GM19238 (cell line): ENCODE data around the gene NLGN1.
"Not testable (repeated sequence)": the region's sequence is repeated elsewhere in the genome, so short reads cannot be mapped to it uniquely, and the experiment has no call there.

ENCODE experiments used
- DNase-seq: peaks from one replicate; pipeline ENCODE4 v3.0.0; 2011; ENCODE audit warnings: low spot score; ENCODE audit not compliant: insufficient read length

NLGN1 gene

DNA sequence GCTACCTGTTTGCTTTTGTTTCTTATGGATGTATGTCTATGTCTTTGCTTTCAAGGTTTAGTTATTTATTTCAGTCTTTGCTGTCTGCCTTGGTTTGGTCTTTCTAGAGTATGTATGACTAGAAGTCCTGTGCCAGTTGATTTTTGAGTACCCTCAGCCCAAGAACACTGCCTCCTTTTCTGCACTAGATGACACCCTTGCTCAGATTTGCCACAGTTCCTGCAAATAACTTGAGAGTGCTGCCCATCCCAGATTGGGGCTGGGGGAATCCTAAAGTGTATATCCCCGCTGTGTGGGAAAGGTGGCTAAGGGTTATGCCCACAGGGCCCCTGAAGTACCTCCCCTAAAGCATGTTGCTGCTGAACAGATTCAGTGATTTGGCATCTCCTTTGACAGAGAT is 32.0 kb downstream of the NLGN1 start:
- no peak for DNase-seq

DNA sequence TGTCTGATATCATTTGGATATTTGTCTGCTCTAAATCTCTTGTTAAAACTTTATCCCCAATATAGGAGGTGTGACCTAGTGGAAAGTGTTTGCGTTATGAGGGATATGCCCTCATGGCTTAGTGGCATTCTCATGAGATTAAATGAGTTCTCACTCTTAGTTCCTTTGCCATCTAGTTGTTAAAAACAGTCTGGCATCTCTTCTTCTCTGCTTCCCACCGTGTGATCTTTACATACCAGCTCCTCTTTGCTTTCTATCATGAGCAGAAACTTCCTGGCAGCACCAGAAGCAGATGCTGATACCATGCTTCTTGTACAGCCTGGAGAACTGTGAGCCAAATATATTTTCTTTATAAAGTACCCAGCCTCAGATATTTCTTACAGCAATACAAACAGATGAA is 33.0 kb downstream of the NLGN1 start:
- no peak for DNase-seq

DNA sequence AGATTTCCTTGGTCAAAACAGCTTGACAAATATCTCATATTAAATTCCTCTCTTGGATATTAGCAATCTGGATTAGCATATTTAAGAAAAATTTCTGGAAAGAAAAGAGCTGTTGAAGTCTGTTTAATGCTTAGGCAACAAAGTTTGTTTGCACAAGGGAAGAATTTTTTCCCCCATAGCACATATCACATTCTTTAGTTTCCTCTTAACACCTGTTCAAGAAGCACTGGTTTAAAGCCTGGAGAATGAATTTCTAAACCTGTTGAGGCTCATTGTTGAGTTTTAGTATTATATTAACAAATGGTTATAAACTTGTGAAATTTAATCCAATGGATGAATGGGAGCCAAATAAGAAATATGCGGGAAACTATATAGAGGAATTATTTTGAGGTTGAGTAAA is 41.5 kb downstream of the NLGN1 start:
- no peak for DNase-seq

DNA sequence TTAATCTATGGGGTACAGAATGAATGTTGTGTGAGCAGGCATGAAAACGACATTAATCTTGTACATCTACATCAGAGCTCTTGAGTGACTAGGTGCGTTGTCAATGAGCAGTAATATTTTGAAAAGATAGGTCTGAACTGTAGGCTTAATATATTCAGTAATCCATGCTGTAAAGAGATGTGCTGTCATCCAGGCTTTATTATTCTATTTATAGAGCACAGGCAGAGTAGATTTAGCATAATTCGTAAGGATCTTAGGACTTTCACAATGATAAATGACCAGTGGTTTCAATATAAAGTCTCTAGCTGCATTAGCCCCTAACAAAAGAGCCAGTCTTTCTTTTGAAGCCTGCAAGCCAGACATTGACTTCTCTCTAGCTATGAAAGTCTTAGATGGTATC is 43.0 kb downstream of the NLGN1 start:
- DNase-seq, result no peak

DNA sequence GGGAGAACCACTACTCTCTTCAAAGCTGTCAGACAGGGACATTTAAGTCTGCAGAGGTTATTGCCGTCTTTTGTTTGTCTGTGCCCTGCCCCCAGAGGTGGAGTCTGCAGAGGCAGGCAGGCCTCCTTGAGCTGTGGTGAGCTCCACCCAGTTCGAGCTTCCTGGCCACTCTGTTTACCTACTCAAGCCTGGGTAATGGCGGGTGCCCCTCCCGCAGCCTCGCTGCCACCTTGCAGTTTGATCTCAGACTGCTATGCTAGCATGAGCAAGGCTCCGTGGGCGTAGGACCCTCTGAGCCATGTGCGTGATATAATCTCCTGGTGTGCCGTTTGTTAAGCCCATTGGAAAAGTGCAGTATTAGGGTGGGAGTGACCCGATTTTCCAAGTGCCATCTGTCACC is 54.0 kb downstream of the NLGN1 start:
- DNase-seq, result not testable (repeated sequence)

DNA sequence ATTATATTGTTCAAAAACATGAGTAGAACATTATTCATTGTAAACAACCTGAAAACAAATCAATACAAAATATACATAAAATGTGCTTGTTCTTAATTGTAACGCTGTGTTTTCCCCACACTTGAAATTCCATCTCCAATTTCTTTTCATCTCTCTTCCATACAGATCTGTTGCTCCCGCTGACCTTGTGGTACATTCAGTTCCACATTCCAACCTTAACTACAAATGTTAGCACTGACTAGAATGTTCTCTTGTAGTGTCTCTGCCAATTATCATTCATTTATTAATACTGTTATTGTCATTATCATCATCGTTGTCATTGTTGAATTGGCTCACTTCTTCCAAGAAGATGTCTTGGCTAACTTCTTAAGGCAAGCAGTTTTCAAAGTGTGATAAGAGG is 65.7 kb downstream of the NLGN1 start:
- DNase-seq, result no peak

DNA sequence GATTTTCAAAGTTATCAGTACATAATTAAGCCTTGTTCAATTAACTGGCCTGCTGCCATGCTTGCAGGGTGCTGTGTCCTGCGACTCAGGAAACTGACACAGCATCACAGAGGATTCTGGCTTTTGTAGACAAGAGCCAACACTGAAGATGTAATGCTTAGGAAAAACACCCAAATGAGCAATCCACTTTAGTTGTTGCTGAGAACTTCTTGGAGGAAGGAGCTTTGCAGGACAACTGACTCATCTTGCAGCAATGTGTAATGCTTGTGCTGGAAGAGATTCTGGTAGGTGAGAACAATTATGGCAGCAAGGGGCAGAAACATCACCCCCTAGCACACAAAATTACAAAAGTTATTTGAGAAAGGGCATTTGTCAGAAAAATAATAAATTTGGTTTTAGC is 67.6 kb downstream of the NLGN1 start:
- no peak for DNase-seq

DNA sequence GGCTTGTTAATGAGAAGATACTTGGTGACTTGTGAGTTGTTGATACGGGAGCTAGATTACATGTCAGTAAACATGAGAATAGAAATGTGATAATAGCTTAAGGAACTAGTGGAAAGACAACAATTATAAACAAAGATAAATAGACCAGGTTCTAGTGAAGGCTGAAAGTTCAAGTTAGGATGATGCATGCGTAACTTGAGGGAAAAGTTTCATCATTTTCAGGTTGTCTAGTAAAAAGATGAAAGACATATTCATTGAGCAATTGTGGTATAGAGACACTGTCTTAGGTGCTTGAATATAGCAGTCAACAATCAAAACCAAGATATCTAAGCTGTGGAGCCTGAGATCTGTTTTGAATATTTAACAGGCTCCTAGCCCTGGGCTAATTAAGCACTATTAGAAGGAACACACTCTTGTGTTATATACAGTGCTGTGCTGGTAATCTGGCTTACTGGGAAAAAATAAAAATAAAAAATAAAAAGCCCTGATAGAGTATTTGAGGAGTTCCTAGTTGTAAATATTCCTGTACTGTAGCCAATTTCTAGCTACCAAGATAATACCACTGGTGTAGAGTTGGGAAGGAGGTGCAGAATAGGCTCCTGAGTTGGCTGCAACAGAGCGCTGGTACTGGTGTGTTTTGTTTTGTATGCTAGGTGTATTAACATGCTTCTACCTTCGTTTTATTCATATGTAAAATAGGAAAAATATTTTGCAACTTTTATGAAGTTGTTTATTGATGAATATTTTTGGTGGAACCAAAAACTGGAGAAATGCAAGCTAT is 68.5 kb downstream of the NLGN1 start:
- no peak for DNase-seq

DNA sequence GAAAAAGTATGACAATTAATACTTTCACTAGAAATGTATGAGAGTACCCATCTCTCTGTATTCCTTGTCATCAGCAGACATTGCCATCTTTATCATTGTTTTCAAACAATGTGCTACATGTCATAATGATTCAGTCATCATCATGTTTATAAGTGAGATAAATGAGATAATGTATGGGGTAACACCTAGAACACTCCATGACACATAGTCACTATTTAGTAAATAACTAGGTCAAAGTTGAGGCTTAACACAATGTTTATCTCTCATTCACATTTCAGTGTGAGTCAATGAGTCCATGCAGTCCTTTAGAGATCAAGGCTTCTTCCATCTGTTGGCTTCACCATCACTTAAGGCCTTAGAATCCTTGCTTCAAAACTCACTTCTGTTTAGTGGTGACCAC is 70.0 kb downstream of the NLGN1 start:
- DNase-seq, result no peak

DNA sequence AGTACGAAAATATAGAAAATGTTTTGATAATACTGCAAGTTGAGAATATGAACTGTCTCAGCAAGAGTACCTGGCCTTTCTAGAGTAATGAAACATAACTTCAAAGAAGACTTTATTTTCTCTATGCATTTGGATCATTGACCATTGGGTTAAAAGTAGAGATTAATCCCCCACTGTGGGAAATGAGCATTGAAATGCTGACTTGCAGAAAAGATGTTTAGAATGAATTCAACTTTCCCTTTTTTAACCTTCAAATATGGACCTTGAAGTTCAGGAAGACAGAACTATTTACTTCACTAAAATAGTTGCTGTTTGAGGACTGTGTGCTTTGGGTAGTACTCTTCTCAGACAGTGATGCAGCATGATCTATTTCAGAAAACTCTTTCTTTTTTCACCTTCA is 75.7 kb downstream of the NLGN1 start:
- no peak for DNase-seq

DNA sequence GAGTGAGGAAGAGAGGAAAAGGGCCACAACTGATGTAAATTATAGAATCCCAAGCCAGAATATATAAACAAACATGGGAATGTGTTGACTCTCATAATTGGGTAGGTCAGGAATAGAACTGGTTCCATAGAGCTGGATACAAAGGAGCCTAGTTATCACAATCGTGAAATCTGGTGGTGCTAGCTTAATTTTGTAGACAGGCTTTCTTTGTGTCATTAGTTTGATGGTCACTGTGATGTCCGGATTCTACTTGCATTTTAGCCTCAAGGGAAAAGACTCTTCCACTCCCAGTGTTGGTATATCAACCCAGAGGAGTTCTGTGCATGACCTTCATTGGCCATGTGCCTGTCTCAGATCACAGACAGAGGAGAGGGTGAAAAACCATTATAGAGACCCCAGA is 81.8 kb downstream of the NLGN1 start:
- DNase-seq, result no peak

DNA sequence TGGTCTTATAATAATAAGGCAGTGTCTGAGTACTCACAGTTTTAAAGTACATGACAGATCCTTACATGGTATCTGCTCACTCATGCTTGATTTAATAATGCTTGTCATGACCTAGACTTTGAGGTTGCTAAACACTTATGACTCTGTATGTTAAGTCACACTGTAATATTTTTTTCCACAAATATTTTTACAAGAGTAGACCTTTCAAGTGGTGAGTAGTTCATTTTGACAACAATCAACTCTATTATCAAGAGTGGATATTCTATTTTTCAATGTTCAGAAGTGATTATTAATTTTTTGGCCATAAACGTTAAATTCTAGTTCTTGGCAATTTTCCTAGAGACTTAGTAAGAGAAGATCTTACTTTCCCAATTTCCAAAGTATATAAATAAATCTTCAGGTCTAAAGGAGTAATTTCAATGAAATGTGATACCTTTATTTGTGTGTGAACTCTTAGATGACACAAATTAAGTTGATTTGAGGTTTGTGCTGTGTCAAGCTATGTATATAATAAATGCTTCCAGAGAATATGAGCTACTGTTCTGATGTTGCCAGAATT is 104.5 kb downstream of the NLGN1 start:
- DNase-seq, result no peak

DNA sequence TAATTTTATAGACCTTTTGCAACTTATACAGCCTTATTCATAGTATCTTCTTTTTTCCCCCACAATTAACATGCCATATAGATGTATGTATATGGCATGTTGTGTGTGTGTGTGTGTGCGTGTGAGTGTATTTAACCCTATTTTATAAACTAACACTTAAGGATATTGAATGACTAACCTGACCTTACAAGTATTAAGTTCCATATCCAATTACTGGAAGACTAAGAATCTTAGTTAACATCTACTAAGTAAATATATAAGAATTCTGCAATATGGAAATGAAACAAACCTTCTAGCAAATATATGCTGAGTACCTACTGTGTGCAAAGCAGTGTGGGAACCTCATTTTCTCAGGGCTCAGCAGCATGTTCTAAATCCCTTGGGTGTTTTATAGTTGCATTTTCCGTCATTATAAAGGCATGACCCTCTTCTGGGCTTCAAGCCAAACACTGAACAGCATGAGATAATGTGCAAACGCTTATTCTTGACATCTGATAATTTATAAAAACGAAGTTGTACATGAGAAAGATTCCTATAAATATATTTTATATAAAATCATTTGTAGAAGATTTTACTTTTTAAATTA is 105.5 kb downstream of the NLGN1 start:
- no peak for DNase-seq

DNA sequence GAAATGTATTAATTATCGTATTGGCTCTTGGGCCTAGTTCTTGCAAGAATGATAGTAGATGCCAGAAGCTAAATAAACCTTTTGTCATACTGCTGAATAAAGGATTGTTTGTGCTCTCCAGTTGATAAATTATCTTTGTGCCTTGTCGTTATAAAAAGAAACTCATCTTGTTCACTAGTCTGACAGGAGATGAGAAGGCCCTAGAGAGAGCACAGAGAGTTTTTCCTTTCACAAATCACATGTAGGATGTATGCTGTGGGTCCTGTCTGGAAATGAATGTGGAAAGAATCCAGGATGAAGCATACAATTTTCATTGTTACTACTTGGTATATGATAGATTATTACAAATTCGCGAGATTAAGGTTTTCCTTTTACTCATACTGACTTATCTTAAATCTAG is 113.0 kb downstream of the NLGN1 start:
- DNase-seq, result no peak

DNA sequence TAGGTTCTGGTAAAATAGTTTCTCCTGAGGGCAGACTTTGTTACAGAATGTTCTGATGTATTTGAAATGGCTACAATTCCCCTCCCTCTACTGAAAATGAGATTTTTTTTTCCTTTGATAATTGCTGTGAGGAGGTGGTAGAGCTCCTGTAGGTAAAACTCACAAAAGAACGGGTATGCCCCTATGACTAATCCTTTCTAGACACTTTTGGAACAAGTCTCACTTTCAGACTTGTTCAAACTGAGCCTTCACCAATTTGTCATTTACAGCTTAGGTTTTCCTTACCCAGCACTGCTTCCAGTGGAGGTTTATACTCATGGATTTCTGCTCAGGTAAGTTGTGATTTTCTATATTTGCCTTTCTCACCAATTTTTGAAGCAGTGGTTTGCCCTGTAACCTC is 115.6 kb downstream of the NLGN1 start:
- no peak for DNase-seq

DNA sequence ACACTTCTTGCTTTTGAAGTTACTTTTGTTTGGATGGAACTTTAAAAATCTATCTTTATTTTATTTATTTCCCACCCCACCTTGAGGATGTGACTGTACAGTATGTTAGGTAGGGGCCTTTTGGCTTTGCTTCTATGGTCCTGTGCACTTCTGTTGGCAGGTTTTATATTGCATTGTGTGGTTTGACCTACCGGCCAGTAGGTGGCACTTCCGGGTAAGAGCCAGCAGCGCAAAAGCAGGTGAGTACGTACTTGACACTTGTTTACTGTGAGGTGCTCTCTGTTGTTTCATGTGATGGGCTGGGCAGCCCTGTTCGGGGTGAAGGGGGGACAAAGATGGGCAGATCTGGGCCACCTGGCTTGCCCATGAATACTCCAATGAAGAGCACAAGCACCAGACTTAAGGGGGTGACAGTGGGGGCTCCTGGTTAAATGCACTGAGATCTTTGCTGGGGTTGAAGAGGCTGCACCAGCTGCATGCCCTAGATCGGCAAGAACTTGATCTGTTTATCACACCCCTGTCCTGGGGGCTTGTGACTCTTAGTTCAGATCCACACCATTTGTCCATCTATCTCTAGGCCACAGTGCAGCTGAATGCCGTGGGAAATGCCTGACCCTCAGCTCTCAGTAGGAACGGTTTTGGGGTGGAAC is 131.6 kb downstream of the NLGN1 start:
- DNase-seq, result no peak

DNA sequence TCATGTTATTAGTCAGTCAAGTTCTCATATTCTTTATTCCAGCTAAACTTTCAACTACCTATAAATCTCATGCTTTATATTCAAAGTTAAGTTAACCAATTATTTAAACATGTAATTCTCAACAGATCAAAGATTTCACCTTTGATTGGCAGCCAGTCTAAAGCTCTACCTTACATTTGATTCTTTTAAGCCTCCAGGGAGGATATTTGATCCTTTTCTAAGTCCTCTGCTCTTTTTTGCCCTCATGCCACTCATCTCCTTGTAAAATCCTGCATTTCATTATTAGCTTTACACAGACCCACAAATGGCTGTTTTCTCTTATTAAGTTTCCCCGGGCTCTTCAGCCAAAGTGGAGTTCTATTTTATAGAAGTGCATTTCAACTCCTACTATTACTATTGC is 134.1 kb downstream of the NLGN1 start:
- DNase-seq, result no peak

DNA sequence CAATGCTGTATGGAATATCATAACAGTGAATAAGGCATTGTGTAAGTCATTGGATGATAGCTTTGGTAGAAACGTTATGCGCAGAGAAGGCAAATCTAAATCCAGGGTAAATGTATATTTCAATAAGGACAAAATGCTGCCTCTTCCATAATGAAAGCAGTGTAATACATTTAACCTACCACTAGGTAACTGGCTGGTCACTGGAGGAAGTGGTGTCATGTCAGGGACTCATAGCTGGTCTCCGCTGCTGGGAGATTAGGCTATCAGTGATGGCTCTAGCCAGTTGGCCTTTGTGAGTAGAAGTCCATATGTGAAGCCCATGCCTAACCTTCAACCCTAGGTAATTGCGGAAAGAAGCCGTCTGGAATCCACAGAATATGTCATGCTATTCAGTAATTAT is 140.9 kb downstream of the NLGN1 start:
- DNase-seq, result no peak

DNA sequence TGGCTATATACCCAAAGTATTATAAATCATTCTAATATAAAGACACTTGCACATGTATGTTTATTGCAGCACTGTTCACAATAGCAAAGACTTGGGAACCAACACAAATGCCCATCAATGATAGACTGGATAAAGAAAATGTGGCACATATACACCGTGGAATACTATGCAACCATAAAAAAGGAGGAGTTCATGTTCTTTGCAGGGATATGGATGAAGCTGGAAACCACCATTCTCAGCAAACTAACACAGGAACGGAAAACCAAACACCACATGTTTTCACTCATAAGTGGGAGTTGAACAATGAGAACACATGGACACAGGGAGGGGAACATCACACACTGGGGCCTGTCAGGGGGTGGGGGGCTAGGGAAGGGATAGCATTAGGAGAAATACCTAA is 148.0 kb downstream of the NLGN1 start:
- DNase-seq, result not testable (repeated sequence)

DNA sequence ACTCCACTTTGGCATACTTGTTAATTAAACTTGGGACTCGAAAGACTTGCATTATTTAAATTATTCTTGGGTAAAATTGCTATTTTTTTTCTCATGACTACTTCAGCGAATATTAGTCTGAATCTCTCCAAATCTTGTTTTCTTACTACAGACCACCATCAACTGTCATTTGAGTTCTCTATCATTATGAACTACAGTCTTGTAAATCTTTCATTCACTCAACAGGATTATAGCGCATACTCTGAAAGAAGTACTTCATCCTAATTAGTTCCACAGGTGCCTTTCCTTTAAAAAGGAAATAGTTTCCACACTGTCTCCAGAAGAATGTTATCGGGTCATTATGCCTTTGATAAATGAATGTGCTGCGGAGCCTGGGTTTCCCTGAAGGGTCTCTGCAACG is 149.5 kb downstream of the NLGN1 start:
- no peak for DNase-seq

DNA sequence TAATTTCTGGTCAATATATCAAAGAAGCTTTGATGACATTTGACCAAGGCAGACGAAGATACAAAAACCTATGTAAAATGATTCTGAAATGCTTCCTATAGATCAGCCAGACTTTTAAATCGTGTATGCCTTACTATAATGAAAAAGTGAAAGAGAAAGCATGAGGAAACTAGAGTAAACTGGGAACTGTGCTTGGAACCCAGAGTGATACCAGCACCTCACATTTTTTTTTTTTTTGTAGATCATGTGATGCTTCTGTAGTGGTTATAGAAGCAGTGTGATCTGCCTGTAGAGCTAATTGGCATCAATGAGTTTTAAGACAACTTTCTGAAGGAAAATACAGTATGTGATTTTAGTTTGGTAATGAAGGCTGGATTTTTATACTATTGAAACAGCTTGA is 150.7 kb downstream of the NLGN1 start:
- DNase-seq, result no peak

DNA sequence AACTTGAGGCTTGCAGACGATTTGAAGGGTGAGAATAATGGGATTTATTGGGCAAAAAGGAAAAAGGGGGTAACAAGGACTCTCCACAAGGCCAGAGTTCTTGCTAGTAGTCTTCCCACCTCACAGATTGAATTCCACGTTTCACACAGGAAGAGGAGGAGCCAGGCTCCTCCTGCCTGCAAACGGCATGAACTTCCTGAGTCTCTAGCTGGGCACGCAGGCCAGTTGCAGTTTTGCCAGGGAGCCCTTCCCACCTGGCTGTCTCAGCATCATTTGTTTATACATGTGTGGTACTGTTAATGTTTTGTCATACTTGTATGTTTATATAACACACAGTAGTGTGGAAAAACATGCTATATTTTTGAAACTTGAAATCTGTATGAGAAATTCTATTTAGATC is 155.0 kb downstream of the NLGN1 start:
- no peak for DNase-seq
